K562 (cell line): ENCODE measurements around the gene FRMD4A. TPM values are rescaled to one million over a fixed set of nuclear protein-coding genes. Genes with fewer than 3 reads are reported as not detected.

Experiments used
- ATAC-seq: fragments of 200-7000 bp; cut with Tn5 transposase; 3 replicates; pipeline ENCODE4 v1.9.1; 2020; ENCODE audit warnings: moderate library complexity
- BruUV-seq: library from RNA; stranded (reverse); fragments of 400-500 nt; replicated peaks from 2 replicates; lab custom pipeline; 2021; lab: Mats Ljungman, UMichigan
- CTCF ChIA-PET: fragments of 300-600 bp; formaldehyde crosslinking; extraction: SDS; loops from one replicate; lab custom pipeline; 2021; ENCODE audit warnings: low intra/inter-chr PET ratio; lab: Yijun Ruan, JAX
- POLR2A ChIA-PET: fragments of 300-600, 350-650 bp; sonication (Branson Sonifier 250); formaldehyde crosslinking; extraction: SDS; loops from one replicate; lab custom pipeline; 2021; ENCODE audit warnings: antibody characterized with exemption, inconsistent platforms; lab: Yijun Ruan, JAX
- DNase-seq, 4 experiments: peaks; one replicate each; pipeline versions ENCODE4 v3.0.0 to v3.0.0-alpha.2; 2011 to 2018; ENCODE audit warnings: low spot score in 3 of 4, mixed read lengths in 3 of 4; ENCODE audit errors: extremely low read depth in 1 of 4
- FAIRE-seq: peaks from 2 replicates; lab custom pipeline; 2011; peaks lifted over from hg19 to GRCh38; lab: Jason Lieb, UNC
- H2AFZ ChIP-seq: 2 replicates; pipeline ENCODE4 v1.6.0; 2011; ENCODE audit warnings: low read depth, low read length, control low read depth, inconsistent platforms
- H3K27ac ChIP-seq: fragments of 200-600 bp; 3 replicates; pipeline ENCODE4 v1.8.0; 2011; ENCODE audit warnings: low read depth, mild to moderate bottlenecking, control low read depth, inconsistent platforms, low read length, moderate library complexity, mixed read lengths; ENCODE audit errors: extremely low read depth
- H3K27me3 ChIP-seq, 2 experiments: fragments of 300-600 bp in 1 of 2; 2 replicates in 1 of 2; 3 replicates in 1 of 2; pipeline versions ENCODE4 v1.6.0 to v1.8.0; 2011; ENCODE audit warnings: inconsistent platforms in 2 of 2, low read length in 2 of 2, mild to moderate bottlenecking in 1 of 2, mixed read lengths in 1 of 2, moderate library complexity in 1 of 2; ENCODE audit not compliant: control insufficient read depth in 2 of 2, insufficient read depth in 2 of 2
- H3K36me3 ChIP-seq: fragments of 300-600 bp; 3 replicates; pipeline ENCODE4 v1.8.0; 2011; ENCODE audit warnings: mild to moderate bottlenecking, low read length, inconsistent platforms; ENCODE audit not compliant: control insufficient read depth, insufficient read depth
- H3K4me1 ChIP-seq, 2 experiments: fragments of 200-600 bp in 1 of 2; replicated peaks in 1 of 2; 2 replicates in 1 of 2; 3 replicates in 1 of 2; pipeline versions ENCODE4 v1.5.1 to v1.8.0; 2011; ENCODE audit warnings: inconsistent platforms in 2 of 2, low read length in 2 of 2, mild to moderate bottlenecking in 1 of 2, mixed read lengths in 1 of 2, moderate library complexity in 1 of 2; ENCODE audit not compliant: control insufficient read depth in 2 of 2, insufficient read depth in 2 of 2
- H3K4me2 ChIP-seq: 2 replicates; pipeline ENCODE4 v1.6.1; 2011; ENCODE audit warnings: low read length, control low read depth, inconsistent platforms, mixed read lengths; ENCODE audit not compliant: insufficient read depth
- H3K4me3 ChIP-seq: fragments of 200-600 bp; sonication (generic), shearing (Covaris generic); 2 replicates; pipeline ENCODE4 v1.5.1; 2016; ENCODE audit warnings: control low read depth, inconsistent platforms
- H3K79me2 ChIP-seq: fragments of 200-600 bp; 3 replicates; pipeline ENCODE4 v1.8.0; 2011; ENCODE audit warnings: low read length, inconsistent platforms; ENCODE audit not compliant: control insufficient read depth, insufficient read depth
- H3K9ac ChIP-seq, 2 experiments: 2 replicates each; pipeline versions ENCODE4 v1.6.0 to v1.6.1; 2011; ENCODE audit warnings: low read depth in 2 of 2, low read length in 2 of 2, control low read depth in 1 of 2, inconsistent platforms in 1 of 2, mild to moderate bottlenecking in 1 of 2, mixed read lengths in 1 of 2; ENCODE audit not compliant: insufficient read depth in 1 of 2
- H3K9me1 ChIP-seq: one replicate; pipeline ENCODE4 v1.6.0; 2011; ENCODE audit warnings: inconsistent platforms, mild to moderate bottlenecking, low read length, moderate library complexity; ENCODE audit not compliant: control insufficient read depth, insufficient read depth
- H3K9me3 ChIP-seq: replicated peaks from 2 replicates; pipeline ENCODE4 v1.5.1; 2011; ENCODE audit warnings: low read depth, low read length, inconsistent platforms; ENCODE audit not compliant: control insufficient read depth, insufficient read depth
- H4K20me1 ChIP-seq: replicated peaks from 2 replicates; pipeline ENCODE4 v1.6.1; 2011; ENCODE audit warnings: low read length, inconsistent platforms, mixed read lengths; ENCODE audit not compliant: control insufficient read depth, insufficient read depth
- CREB5 ChIP-seq: fragments of 250-450 bp; sonication (Bioruptor Pico); IDR thresholded peaks from 2 replicates; pipeline ENCODE4 v1.5.0; 2020; ENCODE audit warnings: mild to moderate bottlenecking
- HMG20B ChIP-seq: fragments of 250-450 bp; sonication (Bioruptor Pico); IDR thresholded peaks from 2 replicates; pipeline ENCODE4 v1.5.0; 2021; ENCODE audit warnings: mild to moderate bottlenecking
- IFI16 ChIP-seq: fragments of 250-450 bp; sonication (Bioruptor Pico); IDR thresholded peaks from 2 replicates; pipeline ENCODE4 v2.1.2; 2022; ENCODE audit warnings: mild to moderate bottlenecking, inconsistent platforms
- ILK ChIP-seq: fragments of 450-650 bp; IDR thresholded peaks from 2 replicates; pipeline ENCODE4 v1.6.1; 2016; ENCODE audit warnings: missing genetic modification characterization, low read depth, mild to moderate bottlenecking, missing compliant biosample characterization, moderate library complexity, borderline replicate concordance
- IRF1 ChIP-seq: sonication (generic); formaldehyde crosslinking; IDR thresholded peaks from 2 replicates; pipeline ENCODE4 v1.8.0; 2022; ENCODE audit warnings: missing genetic modification reagents, mild to moderate bottlenecking, borderline replicate concordance
- MECOM ChIP-seq: fragments of 250-450 bp; sonication (Bioruptor Pico); IDR thresholded peaks from 2 replicates; pipeline ENCODE4 v1.8.0; 2022; ENCODE audit warnings: inconsistent platforms
- SP1 ChIP-seq: sonication (generic); formaldehyde crosslinking; IDR thresholded peaks from 2 replicates; pipeline ENCODE4 v1.8.1; 2022; ENCODE audit warnings: mild to moderate bottlenecking, missing genetic modification reagents
- SPI1 ChIP-seq: IDR thresholded peaks from 2 replicates; pipeline ENCODE4 v1.6.1; 2011; ENCODE audit warnings: low read depth, low read length, control low read depth, borderline replicate concordance
- ZBTB11 ChIP-seq, 3 experiments: fragments of 200-800 bp in 1 of 3; fragments of 250-450 bp in 1 of 3; fragments of 450-650 bp in 1 of 3; sonication (Bioruptor Pico) in 1 of 3; sonication (Bioruptor generic) in 1 of 3; formaldehyde crosslinking in 1 of 3; IDR thresholded peaks; 2 replicates each; pipeline versions ENCODE4 v1.6.1 to v1.8.0; 2016 to 2022; ENCODE audit warnings: mild to moderate bottlenecking in 2 of 3, missing genetic modification characterization in 2 of 3, missing compliant biosample characterization in 1 of 3, moderate library complexity in 1 of 3
- ZNF695 ChIP-seq: fragments of 450-650 bp; formaldehyde crosslinking; IDR thresholded peaks from 2 replicates; pipeline ENCODE4 v1.4.0; 2020; ENCODE audit warnings: mild to moderate bottlenecking, moderate library complexity
- WGBS: fragments of 100-300 bp; shearing (Covaris generic); methylation state at CpG from one replicate; pipeline ENCODE4 v1.1.6; 2016; ENCODE audit warnings: low coverage, mixed read lengths; ENCODE audit not compliant: insufficient coverage; ENCODE audit errors: missing lambda C conversion rate; 5-methylcytosine and 5-hydroxymethylcytosine counted together
- in situ Hi-C: fragments of 300-500 bp; cut with MboI; formaldehyde crosslinking; loops from 4 replicates; pipeline ENCODE4 v1.15.0; 2018; ENCODE audit warnings: inconsistent platforms, mixed read lengths
- intact Hi-C: fragments of 100-400 bp; cut with micrococcal nuclease; formaldehyde crosslinking; loops from 2 replicates; pipeline ENCODE4 v1.14.2; 2022
- polyA plus RNA-seq, 8 experiments: library from polyadenylated mRNA; depleted of rRNA in 4 of 8; stranded (reverse) in 5 of 8; unstranded in 3 of 8; fragments of >200 nt; fragmentation: Nextera tagmentation in 2 of 8; fragmentation: Illumina TruSeq in 1 of 8; extraction: Ambion mirVana in 2 of 8; extraction: Trizol in 1 of 8; gene quantifications; 2 replicates each; pipeline versions ENCODE4 v1.2.1 to v1.2.3, GENCODE V29; 2011 to 2014; ENCODE audit warnings: inconsistent platforms in 1 of 8, missing spikeins in 1 of 8
- total RNA-seq, 7 experiments: library from RNA; depleted of rRNA in 6 of 7; stranded (reverse); fragments of >200 nt in 6 of 7; fragmentation: Illumina TruSeq in 2 of 7; extraction: Trizol in 2 of 7; gene quantifications; 2 replicates each; pipeline versions ENCODE4 v1.2.1 to v1.2.3, GENCODE V29; 2011 to 2021; ENCODE audit warnings: low replicate concordance in 1 of 7

The FRMD4A gene
- total and polyA plus RNA-seq, 9 of the 15 experiments (the other 6 are each of a cell fraction or from before 2014, with no cell fraction given) = 0.80 to 5.2 (median 3.0) TPM

- no peak for TF ChIP-seq ILK (tag)
Observed at GRCh38 chr10:14192746-14193145, 138.0 kb downstream of the FRMD4A start (continued).

- H3K4me1 ChIP-seq = no peaks in the 10 kb centered on the region
- WGBS = 0% methylated on average over 1 of the region's 1 CpG
- FAIRE-seq (no peak), ATAC-seq (no peak), DNase-seq (no peak)
- no peaks in the 10 kb centered on the region for H3K9me1 ChIP-seq
- no peaks in the 10 kb centered on the region for H3K9me3 ChIP-seq
- BruUV-seq = no TSS peak
- no peaks in the 10 kb centered on the region for H4K20me1 ChIP-seq
- intact Hi-C loops (loop anchor here (10.0 kb wide), 1 partner anchor 133 kb away; no protein-coding TSS in a partner anchor), in situ Hi-C loops (no loop called here)
- H3K27me3 ChIP-seq = peaks cover 6 to 23% of the 10 kb centered on the region in 2 experiments; a peak in 4 of 5 replicates
- no peak overlapping the region for H2AFZ ChIP-seq
- H3K27ac ChIP-seq = no peak overlapping the region
- no peak overlapping the region for H3K4me2 ChIP-seq
- ChIA-PET CTCF (no interaction called here), POLR2A (interaction anchor here (1.4 kb wide), 1 partner anchor 10 kb away, joined by 5 read pairs; no protein-coding TSS in a partner anchor)
- no peak overlapping the region for H3K9ac ChIP-seq
- H3K79me2 ChIP-seq = no peaks in the 10 kb centered on the region
- no peak overlapping the region for H3K4me3 ChIP-seq
- no peaks in the 10 kb centered on the region for H3K36me3 ChIP-seq
- no peak for TF ChIP-seq IRF1
- no peak for TF ChIP-seq ZBTB11 (CRISPR knock-in tag; IDR thresholded peaks at IDR 0.05)
- no peak for TF ChIP-seq HMG20B (CRISPR knock-in tag)
- TF ChIP-seq SP1 = no peak
- no peak for TF ChIP-seq IFI16 (CRISPR knock-in tag)
- TF ChIP-seq SPI1 = no peak
- TF ChIP-seq CREB5 = no peak
- no peak for TF ChIP-seq ZNF695 (CRISPR knock-in tag)
- no peak for TF ChIP-seq MECOM (CRISPR knock-in tag)
Observed at GRCh38 chr10:14191871-14192270, 138.9 kb downstream of the FRMD4A start.
